Activated T-helper 2 cell treated with anti-CD3 and anti-CD28 coated beads, Interferon-gamma antibody, Interleukin-2, Interleukin-4, amounts not matched to agents 10 μg/mL and 5 μg/mL and 100 μg/mL, durations not matched to agents 14 hours and 24 hours and 36 hours (primary cell): Measurements from ENCODE around the gene TMEM171. TPM values are rescaled to one million over a fixed set of nuclear protein-coding genes. Genes with fewer than 3 reads are reported as not detected.

Experiments
- DNase-seq: peaks from one replicate; pipeline ENCODE4 v3.0.0; 2021; ENCODE audit warnings: low spot score
- H3K27ac Mint-ChIP-seq: one replicate; pipeline ENCODE4 v1.8.0; 2021; ENCODE audit warnings: mixed read lengths
- H3K27me3 Mint-ChIP-seq: one replicate; pipeline ENCODE4 v1.8.0; 2021; ENCODE audit warnings: low read depth, mixed read lengths
- H3K36me3 Mint-ChIP-seq: one replicate; pipeline ENCODE4 v1.8.0; 2021; ENCODE audit warnings: low read depth, mixed read lengths
- H3K4me1 Mint-ChIP-seq: one replicate; pipeline ENCODE4 v1.8.0; 2021; ENCODE audit warnings: low read depth, mixed read lengths
- H3K4me3 Mint-ChIP-seq: one replicate; pipeline ENCODE4 v1.8.0; 2021; ENCODE audit warnings: low read depth, mild to moderate bottlenecking, moderate library complexity, mixed read lengths
- H3K9me3 Mint-ChIP-seq: one replicate; pipeline ENCODE4 v1.8.0; 2021; ENCODE audit warnings: mixed read lengths
- intact Hi-C: fragments of 100-400 bp; cut with micrococcal nuclease; formaldehyde crosslinking; loops from one replicate; pipeline ENCODE4 v1.15.1; 2023
- total RNA-seq: library from RNA; stranded (reverse); gene quantifications from 2 replicates; pipeline ENCODE4 v1.2.3, GENCODE V29; 2022

The TMEM171 gene, protein sequence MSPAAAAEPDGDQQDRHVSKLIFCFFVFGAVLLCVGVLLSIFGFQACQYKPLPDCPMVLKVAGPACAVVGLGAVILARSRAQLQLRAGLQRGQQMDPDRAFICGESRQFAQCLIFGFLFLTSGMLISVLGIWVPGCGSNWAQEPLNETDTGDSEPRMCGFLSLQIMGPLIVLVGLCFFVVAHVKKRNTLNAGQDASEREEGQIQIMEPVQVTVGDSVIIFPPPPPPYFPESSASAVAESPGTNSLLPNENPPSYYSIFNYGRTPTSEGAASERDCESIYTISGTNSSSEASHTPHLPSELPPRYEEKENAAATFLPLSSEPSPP
- not detected in 2 replicates for total RNA-seq

- peaks cover 3% of the 10 kb centered on the region for H3K4me1 Mint-ChIP-seq
- peak within 1 kb of the TSS; percentile 30 for H3K4me3 Mint-ChIP-seq
- no peaks in the 10 kb centered on the region for H3K9me3 Mint-ChIP-seq
- H3K27ac Mint-ChIP-seq = no peak within 1 kb of the TSS
- no peak for DNase-seq
- intact Hi-C loops = no loop called here
- no peaks in the 10 kb centered on the region for H3K36me3 Mint-ChIP-seq
- H3K27me3 Mint-ChIP-seq = peaks cover 67% of the 10 kb centered on the region
Observed at GRCh38 chr5:73120222-73121118, at the start of gene TMEM171. Gene TMEM171, plus strand, starts transcription at chr5:73120575. Its CDS starts 2,799 bp downstream, at chr5:73123374.

DNA sequence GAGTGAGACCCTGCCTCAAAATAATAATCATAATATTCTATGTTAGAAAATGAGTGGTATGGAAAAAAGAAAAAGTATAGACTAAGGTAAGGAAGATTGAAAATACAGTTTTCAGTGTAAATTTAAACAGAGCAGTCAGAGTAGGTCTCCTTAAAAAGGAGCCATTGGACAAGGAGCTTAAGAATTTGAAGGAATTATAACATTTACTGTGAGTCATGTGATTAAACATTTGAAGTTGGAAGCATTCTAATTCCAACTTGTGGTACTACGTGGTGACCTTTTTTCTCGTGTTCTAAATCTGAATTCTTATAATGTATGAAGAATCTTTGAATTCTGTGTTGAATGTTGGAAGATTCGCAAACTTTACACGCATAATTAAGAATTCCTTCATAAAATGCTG lies 39.3 kb upstream of the TMEM171 start:
- no peak overlapping the region for H3K4me3 Mint-ChIP-seq
- H3K27me3 Mint-ChIP-seq = peaks cover 17% of the 10 kb centered on the region
- no peaks in the 10 kb centered on the region for H3K36me3 Mint-ChIP-seq
- H3K27ac Mint-ChIP-seq = no peak overlapping the region
- intact Hi-C loops = no loop called here
- no peaks in the 10 kb centered on the region for H3K4me1 Mint-ChIP-seq
- no peaks in the 10 kb centered on the region for H3K9me3 Mint-ChIP-seq
- no peak for DNase-seq

DNA sequence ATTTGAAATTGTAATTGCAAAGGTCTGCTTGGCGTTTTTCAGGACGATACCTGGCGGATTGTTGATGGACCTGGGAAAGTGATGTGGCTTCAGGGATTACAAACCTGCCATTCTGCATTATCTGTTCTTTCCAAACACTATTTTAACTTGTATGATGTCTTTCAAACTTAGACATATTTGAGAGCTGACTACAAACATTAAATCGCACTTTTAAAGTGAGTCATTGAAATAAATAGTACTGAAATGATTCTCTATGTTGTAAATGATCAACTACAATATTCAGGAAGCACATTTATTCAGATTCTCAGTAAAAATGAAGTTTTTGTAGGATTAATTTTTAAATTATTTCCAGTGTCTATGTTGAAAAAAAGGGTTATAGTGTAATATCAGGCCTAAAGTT lies 32.3 kb upstream of the TMEM171 start:
- H3K27ac Mint-ChIP-seq = no peak overlapping the region

GRCh38 chr5:73093943-73094342 lies 26.4 kb upstream of the TMEM171 start:
- Mint-ChIP-seq H3K27ac (no peak overlapping the region), H3K4me3 (no peak overlapping the region), H3K27me3 (peaks cover 2% of the 10 kb centered on the region), H3K9me3 (no peaks in the 10 kb centered on the region), H3K36me3 (no peaks in the 10 kb centered on the region), H3K4me1 (no peaks in the 10 kb centered on the region)
- intact Hi-C loops = no loop called here
- no peak for DNase-seq

More for the DNA sequence above, 32.3 kb upstream of the TMEM171 start:
- no peaks in the 10 kb centered on the region for H3K4me1 Mint-ChIP-seq
- H3K4me3 Mint-ChIP-seq = no peak overlapping the region
- no peak for DNase-seq
- H3K27me3 Mint-ChIP-seq = peaks cover 19% of the 10 kb centered on the region
- H3K9me3 Mint-ChIP-seq = no peaks in the 10 kb centered on the region
- H3K36me3 Mint-ChIP-seq = no peaks in the 10 kb centered on the region
- intact Hi-C loops = no loop called here

DNA sequence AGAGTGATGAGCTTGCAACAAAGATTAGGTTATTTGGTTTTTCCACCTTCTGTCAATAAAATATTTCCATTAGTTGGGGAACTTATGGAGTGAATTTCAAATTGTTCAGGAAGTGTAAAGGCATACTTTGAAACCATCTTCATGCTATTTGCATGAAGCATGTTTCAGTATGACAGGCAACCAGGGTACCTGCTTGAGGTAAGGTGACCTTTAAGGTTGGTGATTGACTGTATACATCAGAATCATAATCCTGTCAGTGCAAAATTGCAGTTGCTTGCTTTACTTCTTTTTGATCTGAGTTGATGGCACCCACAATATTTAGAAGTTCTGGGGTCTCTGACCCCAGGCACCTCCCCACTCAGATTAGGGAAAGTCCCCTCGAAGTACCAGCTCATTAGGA lies 26.0 kb upstream of the TMEM171 start:
- intact Hi-C loops = no loop called here
- H3K27me3 Mint-ChIP-seq = no peaks in the 10 kb centered on the region
- DNase-seq = no peak

GRCh38 chr5:73095564-73096238 lies 24.7 kb upstream of the TMEM171 start:
- Mint-ChIP-seq H3K27me3 (peaks cover 2% of the 10 kb centered on the region), H3K4me1 (no peaks in the 10 kb centered on the region), H3K36me3 (no peaks in the 10 kb centered on the region), H3K27ac (no peak overlapping the region), H3K9me3 (no peaks in the 10 kb centered on the region), H3K4me3 (no peak overlapping the region)
- no peak for DNase-seq
- intact Hi-C loops = no loop called here

More for the DNA sequence above, 26.0 kb upstream of the TMEM171 start:
- H3K36me3 Mint-ChIP-seq = no peaks in the 10 kb centered on the region
- no peaks in the 10 kb centered on the region for H3K4me1 Mint-ChIP-seq
- no peaks in the 10 kb centered on the region for H3K9me3 Mint-ChIP-seq
- no peak overlapping the region for H3K27ac Mint-ChIP-seq
- H3K4me3 Mint-ChIP-seq = no peak overlapping the region

GRCh38 chr5:73096239-73096575 lies 24.2 kb upstream of the TMEM171 start:
- H3K9me3 Mint-ChIP-seq = no peaks in the 10 kb centered on the region
- no peak for DNase-seq
- H3K36me3 Mint-ChIP-seq = no peaks in the 10 kb centered on the region
- H3K4me3 Mint-ChIP-seq = no peak overlapping the region
- H3K27me3 Mint-ChIP-seq = peaks cover 2% of the 10 kb centered on the region
- H3K4me1 Mint-ChIP-seq = no peaks in the 10 kb centered on the region
- intact Hi-C loops = no loop called here
- H3K27ac Mint-ChIP-seq = no peak overlapping the region

GRCh38 chr5:73097740-73098139 lies 22.6 kb upstream of the TMEM171 start:
- intact Hi-C loops = no loop called here
- Mint-ChIP-seq H3K27ac (no peak overlapping the region), H3K9me3 (no peaks in the 10 kb centered on the region), H3K36me3 (no peaks in the 10 kb centered on the region), H3K27me3 (peaks cover 2% of the 10 kb centered on the region), H3K4me1 (no peaks in the 10 kb centered on the region), H3K4me3 (no peak overlapping the region)
- no peak for DNase-seq

DNA sequence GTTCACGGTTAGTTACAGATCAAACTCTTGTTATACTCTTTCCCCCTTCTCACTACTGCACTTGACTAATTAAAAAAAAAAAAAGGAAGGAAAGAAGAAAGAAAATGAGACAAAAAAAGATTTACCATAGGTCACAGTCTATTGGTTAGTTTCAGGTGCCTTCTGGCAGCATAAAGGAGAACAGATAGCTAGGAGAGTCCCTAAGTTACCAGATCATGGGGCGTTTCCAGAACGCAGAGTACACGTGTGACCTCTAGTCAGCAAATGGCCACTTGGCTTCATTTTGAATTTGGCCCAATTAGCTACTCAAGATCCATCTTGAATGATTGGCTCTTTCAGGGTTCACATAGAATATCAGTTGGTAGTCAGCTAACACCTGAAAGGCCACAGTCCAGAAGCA lies 20.3 kb upstream of the TMEM171 start:
- no peak for DNase-seq
- Mint-ChIP-seq H3K27ac (no peak overlapping the region), H3K27me3 (peaks cover 5% of the 10 kb centered on the region), H3K36me3 (no peaks in the 10 kb centered on the region), H3K4me1 (no peaks in the 10 kb centered on the region), H3K4me3 (no peak overlapping the region), H3K9me3 (no peaks in the 10 kb centered on the region)
- intact Hi-C loops = no loop called here

- Mint-ChIP-seq H3K27me3 (peaks cover 10% of the 10 kb centered on the region), H3K4me3 (no peak overlapping the region), H3K4me1 (no peaks in the 10 kb centered on the region), H3K9me3 (peaks cover 4% of the 10 kb centered on the region), H3K27ac (no peak overlapping the region), H3K36me3 (no peaks in the 10 kb centered on the region)
- intact Hi-C loops = no loop called here
- no peak for DNase-seq
Observed at GRCh38 chr5:73103870-73104299, 16.5 kb upstream of the TMEM171 start.

- no peaks in the 10 kb centered on the region for H3K36me3 Mint-ChIP-seq
- no peaks in the 10 kb centered on the region for H3K4me1 Mint-ChIP-seq
- H3K27ac Mint-ChIP-seq = no peak overlapping the region
- no peak overlapping the region for H3K4me3 Mint-ChIP-seq
- intact Hi-C loops = no loop called here
- H3K9me3 Mint-ChIP-seq = peaks cover 4% of the 10 kb centered on the region
- H3K27me3 Mint-ChIP-seq = peaks cover 13% of the 10 kb centered on the region
- no peak for DNase-seq
Observed at GRCh38 chr5:73104326-73104725, 16.0 kb upstream of the TMEM171 start.

GRCh38 chr5:73106335-73106734 lies 14.0 kb upstream of the TMEM171 start:
- Mint-ChIP-seq H3K27ac (no peak overlapping the region), H3K4me1 (no peaks in the 10 kb centered on the region), H3K9me3 (peaks cover 4% of the 10 kb centered on the region), H3K36me3 (no peaks in the 10 kb centered on the region), H3K4me3 (no peak overlapping the region), H3K27me3 (peaks cover 19% of the 10 kb centered on the region)
- intact Hi-C loops = no loop called here
- DNase-seq = no peak

DNA sequence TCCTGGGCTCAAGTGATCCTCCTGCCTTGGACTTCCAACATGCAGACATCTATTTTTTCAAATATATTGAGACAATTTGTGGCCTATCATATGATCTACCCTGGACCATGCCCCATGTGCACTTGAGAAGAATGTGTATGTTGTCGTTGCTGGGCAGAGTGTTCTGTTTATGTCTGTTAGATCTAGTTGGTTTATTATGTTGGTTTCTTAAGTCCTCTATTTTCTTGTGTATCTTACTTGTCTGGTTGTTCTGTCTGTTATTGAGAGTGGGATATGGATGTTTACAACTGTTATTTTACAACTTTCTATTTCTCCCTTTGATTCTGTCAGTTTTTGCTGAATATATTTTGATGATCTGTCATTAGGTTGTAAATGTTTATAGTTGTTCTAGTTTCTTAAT lies 10.2 kb upstream of the TMEM171 start:
- H3K4me1 Mint-ChIP-seq = no peaks in the 10 kb centered on the region
- peaks cover 40% of the 10 kb centered on the region for H3K27me3 Mint-ChIP-seq
- no peak overlapping the region for H3K4me3 Mint-ChIP-seq
- no peak overlapping the region for H3K27ac Mint-ChIP-seq
- no peaks in the 10 kb centered on the region for H3K36me3 Mint-ChIP-seq
- intact Hi-C loops = no loop called here
- H3K9me3 Mint-ChIP-seq = peaks cover 4% of the 10 kb centered on the region
- no peak for DNase-seq
